Neuronal stem cell (in vitro differentiated cells): Measurements from ENCODE around the gene ITPR1.

ENCODE experiments used
- DNase-seq: peaks from one replicate; pipeline ENCODE4 v3.0.0-alpha.2; 2013; ENCODE audit warnings: low spot score
- H2AFZ ChIP-seq: one replicate; pipeline ENCODE4 v1.6.1; 2013; ENCODE audit warnings: mild to moderate bottlenecking, low read length, inconsistent platforms
- H2AK5ac ChIP-seq: 2 replicates; pipeline ENCODE4 v1.6.1; 2013; ENCODE audit warnings: low read depth, mild to moderate bottlenecking, inconsistent platforms, low read length, moderate library complexity, mixed read lengths
- H2BK120ac ChIP-seq: 2 replicates; pipeline ENCODE4 v1.6.1; 2013; ENCODE audit warnings: low read depth, mild to moderate bottlenecking, inconsistent platforms, low read length, moderate library complexity, mixed read lengths
- H2BK12ac ChIP-seq: one replicate; pipeline ENCODE4 v1.6.1; 2013; ENCODE audit warnings: low read length, inconsistent platforms
- H2BK15ac ChIP-seq: 2 replicates; pipeline ENCODE4 v1.6.1; 2013; ENCODE audit warnings: mild to moderate bottlenecking, low read length, inconsistent platforms, mixed read lengths
- H2BK5ac ChIP-seq: one replicate; pipeline ENCODE4 v1.6.1; 2013; ENCODE audit warnings: inconsistent platforms, mild to moderate bottlenecking, low read length, moderate library complexity
- H3K14ac ChIP-seq: one replicate; pipeline ENCODE4 v1.6.1; 2013; ENCODE audit warnings: low read length, inconsistent platforms
- H3K18ac ChIP-seq: 2 replicates; pipeline ENCODE4 v1.6.1; 2013; ENCODE audit warnings: low read length, inconsistent platforms
- H3K23ac ChIP-seq: 2 replicates; pipeline ENCODE4 v1.6.1; 2013; ENCODE audit warnings: low read depth, mild to moderate bottlenecking, mixed read lengths, low read length, inconsistent platforms; ENCODE audit not compliant: poor library complexity
- H3K27ac ChIP-seq: replicated peaks from 3 replicates; pipeline ENCODE4 v1.5.1; 2013; ENCODE audit warnings: low read length, inconsistent platforms
- H3K27me3 ChIP-seq, 3 experiments: 2 replicates each; pipeline ENCODE4 v1.6.1; 2013; ENCODE audit warnings: low read length in 3 of 3, mild to moderate bottlenecking in 2 of 3, inconsistent platforms in 1 of 3, low read depth in 1 of 3, mixed read lengths in 1 of 3, moderate library complexity in 1 of 3; ENCODE audit not compliant: control insufficient read depth in 3 of 3, insufficient read depth in 3 of 3
- H3K36me3 ChIP-seq, 2 donors: replicated peaks in 1 of 2; 2 replicates each; pipeline ENCODE4 v1.6.1; 2013; ENCODE audit warnings: low read length in 2 of 2; ENCODE audit not compliant: control insufficient read depth in 2 of 2, insufficient read depth in 2 of 2
- H3K4ac ChIP-seq: 2 replicates; pipeline ENCODE4 v1.6.1; 2013; ENCODE audit warnings: inconsistent platforms, mild to moderate bottlenecking, low read length, moderate library complexity
- H3K4me1 ChIP-seq, 2 donors: 1 replicate in 1 of 2; 2 replicates in 1 of 2; pipeline ENCODE4 v1.6.1; 2013; ENCODE audit warnings: low read length in 2 of 2, low read depth in 1 of 2; ENCODE audit not compliant: control insufficient read depth in 2 of 2, insufficient read depth in 1 of 2
- H3K4me2 ChIP-seq: one replicate; pipeline ENCODE4 v1.6.1; 2013; ENCODE audit warnings: mild to moderate bottlenecking, low read length, inconsistent platforms; ENCODE audit not compliant: insufficient read depth, poor library complexity, severe bottlenecking
- H3K4me3 ChIP-seq, 2 donors: 2 replicates each; pipeline ENCODE4 v1.5.1; 2013; ENCODE audit warnings: low read length in 2 of 2, mild to moderate bottlenecking in 2 of 2, inconsistent platforms in 1 of 2, moderate library complexity in 1 of 2
- H3K79me1 ChIP-seq: one replicate; pipeline ENCODE4 v1.6.1; 2013; ENCODE audit warnings: low read depth, mild to moderate bottlenecking, inconsistent platforms, low read length, moderate library complexity
- H3K9ac ChIP-seq: one replicate; pipeline ENCODE4 v1.6.1; 2013; ENCODE audit warnings: mild to moderate bottlenecking, low read depth, low read length, inconsistent platforms; ENCODE audit not compliant: poor library complexity
- H3K9me3 ChIP-seq, 2 donors: replicated peaks in 1 of 2; 2 replicates each; pipeline versions ENCODE3 to v1.6.1; 2013; ENCODE audit warnings: low read length in 2 of 2, mild to moderate bottlenecking in 2 of 2, inconsistent platforms in 1 of 2, low read depth in 1 of 2, mixed read lengths in 1 of 2, moderate library complexity in 1 of 2; ENCODE audit not compliant: control insufficient read depth in 2 of 2, insufficient read depth in 1 of 2
- H4K8ac ChIP-seq: one replicate; pipeline ENCODE4 v1.6.1; 2013; ENCODE audit warnings: low read depth, mild to moderate bottlenecking, inconsistent platforms, low read length, moderate library complexity
- H4K91ac ChIP-seq: one replicate; pipeline ENCODE4 v1.6.1; 2013; ENCODE audit warnings: low read length, low read depth, mild to moderate bottlenecking, inconsistent platforms; ENCODE audit not compliant: poor library complexity
- WGBS, 2 donors: extraction: QIAGEN DNeasy Blood & Tissue Kit; methylation state at CpG; one replicate each; pipeline ENCODE4 v1.1.7; 2013; ENCODE audit warnings: missing lambda C conversion rate in 2 of 2, mixed read lengths in 1 of 2; ENCODE audit not compliant: insufficient read length in 2 of 2, insufficient replicate concordance in 1 of 2; ENCODE audit errors: extremely low coverage in 2 of 2; 5-methylcytosine and 5-hydroxymethylcytosine counted together

The ITPR1 gene

GRCh38 chr3:4758249-4758860 is 265.2 kb downstream of the ITPR1 start:
- Histone ChIP-seq H4K91ac (no peak overlapping the region), H3K9ac (no peak overlapping the region), H3K27ac (no peak overlapping the region), H3K79me1 (no peaks in the 10 kb centered on the region), H3K4me1 (peaks cover 0 to 4% of the 10 kb centered on the region in 2 donors), H3K4me2 (no peak overlapping the region), H3K4me3 (no peak overlapping the region), H3K4ac (no peak overlapping the region), H3K18ac (no peak overlapping the region), H2BK120ac (no peak overlapping the region), H2AFZ (no peak overlapping the region), H3K36me3 (no peaks in the 10 kb centered on the region), H2BK5ac (no peak overlapping the region), H3K14ac (no peak overlapping the region), H3K9me3 (peaks cover 0 to 4% of the 10 kb centered on the region in 2 donors), H3K27me3 (no peaks in the 10 kb centered on the region), H2AK5ac (no peak overlapping the region), H2BK12ac (no peak overlapping the region), H4K8ac (no peak overlapping the region), H3K23ac (no peak overlapping the region), H2BK15ac (no peak overlapping the region)
- DNase-seq: no peak
- WGBS, 2 donors: no CpG with 5 or more reads among the region's 9 CpGs

- Histone ChIP-seq H3K27me3 (no peaks in the 10 kb centered on the region), H3K4ac (no peak overlapping the region), H4K91ac (no peak overlapping the region), H3K23ac (no peak overlapping the region), H2BK12ac (no peak overlapping the region), H3K79me1 (no peaks in the 10 kb centered on the region), H2BK120ac (no peak overlapping the region), H3K4me2 (no peak overlapping the region), H2BK15ac (no peak overlapping the region), H4K8ac (no peak overlapping the region), H3K36me3 (no peaks in the 10 kb centered on the region), H3K4me1 (peaks cover 0 to 4% of the 10 kb centered on the region in 2 donors), H2AK5ac (no peak overlapping the region), H3K9me3 (peaks cover 0 to 4% of the 10 kb centered on the region in 2 donors), H2AFZ (peak overlapping the region; percentile 80), H3K4me3 (no peak overlapping the region), H3K14ac (no peak overlapping the region), H2BK5ac (no peak overlapping the region), H3K27ac (no peak overlapping the region), H3K9ac (no peak overlapping the region), H3K18ac (no peak overlapping the region)
- WGBS, 2 donors: no CpG with 5 or more reads among the region's 8 CpGs
- DNase-seq: no peak
Measured at GRCh38 chr3:4758957-4759656, 266.0 kb downstream of the ITPR1 start.

GRCh38 chr3:4759689-4760312 is 266.7 kb downstream of the ITPR1 start:
- H2BK15ac ChIP-seq: no peak overlapping the region
- no peak overlapping the region for H3K14ac ChIP-seq
- no peak overlapping the region for H2BK12ac ChIP-seq
- H2AK5ac ChIP-seq: no peak overlapping the region
- no peaks in the 10 kb centered on the region for H3K27me3 ChIP-seq
- H2AFZ ChIP-seq: peak overlapping the region; percentile 80
- H3K79me1 ChIP-seq: no peaks in the 10 kb centered on the region
- H3K9ac ChIP-seq: no peak overlapping the region
- H2BK5ac ChIP-seq: no peak overlapping the region
- H3K36me3 ChIP-seq: no peaks in the 10 kb centered on the region
- peaks cover 0 to 4% of the 10 kb centered on the region in 2 donors for H3K4me1 ChIP-seq
- no CpG with 5 or more reads among the region's 12 CpGs for WGBS, 2 donors
- H3K4me2 ChIP-seq: no peak overlapping the region
- no peak overlapping the region for H4K8ac ChIP-seq
- no peak overlapping the region for H3K18ac ChIP-seq
- peaks cover 0 to 4% of the 10 kb centered on the region in 2 donors for H3K9me3 ChIP-seq
- DNase-seq: no peak
- H3K23ac ChIP-seq: no peak overlapping the region
- H3K27ac ChIP-seq: no peak overlapping the region
- H4K91ac ChIP-seq: no peak overlapping the region
- no peak overlapping the region for H3K4me3 ChIP-seq
- H2BK120ac ChIP-seq: no peak overlapping the region
- no peak overlapping the region for H3K4ac ChIP-seq

- WGBS, 2 donors: no CpG with 5 or more reads among the region's 5 CpGs
- no peak overlapping the region for H3K23ac ChIP-seq
Measured at GRCh38 chr3:4761759-4762158, 268.6 kb downstream of the ITPR1 start.

More at GRCh38 chr3:4761759-4762158, 268.6 kb downstream of the ITPR1 start:
- H3K79me1 ChIP-seq: no peaks in the 10 kb centered on the region
- H2AK5ac ChIP-seq: no peak overlapping the region
- no peaks in the 10 kb centered on the region for H3K27me3 ChIP-seq
- no peak overlapping the region for H2AFZ ChIP-seq
- no peak overlapping the region for H3K4me3 ChIP-seq
- no peak for DNase-seq
- peaks cover 0 to 4% of the 10 kb centered on the region in 2 donors for H3K4me1 ChIP-seq
- no peak overlapping the region for H4K8ac ChIP-seq
- no peak overlapping the region for H3K14ac ChIP-seq
- H3K4me2 ChIP-seq: no peak overlapping the region
- no peaks in the 10 kb centered on the region for H3K36me3 ChIP-seq
- H3K9ac ChIP-seq: no peak overlapping the region
- no peak overlapping the region for H2BK12ac ChIP-seq
- H3K18ac ChIP-seq: no peak overlapping the region
- no peak overlapping the region for H3K27ac ChIP-seq
- no peak overlapping the region for H2BK120ac ChIP-seq
- H4K91ac ChIP-seq: no peak overlapping the region
- no peak overlapping the region for H2BK5ac ChIP-seq
- no peak overlapping the region for H2BK15ac ChIP-seq
- peaks cover 0 to 6% of the 10 kb centered on the region in 2 donors for H3K9me3 ChIP-seq
- no peak overlapping the region for H3K4ac ChIP-seq
